GM21717 (cell line): ENCODE results near the gene OBSCN.
"Not testable (repeated sequence)": the region's sequence is repeated elsewhere in the genome, so short reads cannot be mapped to it uniquely, and the experiment has no call there.

Experiments
- ATAC-seq: cut with Tn5 transposase; IDR thresholded peaks from one replicate; pipeline ENCODE4 v1.9.1; 2021; ENCODE audit warnings: mild to moderate bottlenecking, moderate library complexity; ENCODE audit not compliant: unreplicated experiment

Gene OBSCN

DNA sequence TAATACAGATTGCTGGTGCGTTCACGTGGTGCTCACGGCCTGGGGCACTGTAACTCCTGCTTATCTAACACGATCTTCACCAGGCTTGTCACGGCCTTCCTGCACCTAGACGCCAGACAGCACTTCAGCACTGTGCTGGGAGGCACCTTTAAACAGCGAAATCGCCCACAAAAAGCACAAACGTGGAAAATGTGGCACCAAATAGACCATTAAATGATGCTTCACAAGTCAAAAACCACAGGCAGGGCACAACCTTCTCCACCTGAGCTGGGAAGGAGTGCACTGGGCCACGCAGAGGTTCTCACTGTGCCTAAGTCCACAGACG, 22.2 kb upstream of the OBSCN start:
- no peak for ATAC-seq

- ATAC-seq, result not testable (repeated sequence)
These were observed 19.6 kb upstream of the OBSCN start for GRCh38 chr1:228188249-228188648.

DNA sequence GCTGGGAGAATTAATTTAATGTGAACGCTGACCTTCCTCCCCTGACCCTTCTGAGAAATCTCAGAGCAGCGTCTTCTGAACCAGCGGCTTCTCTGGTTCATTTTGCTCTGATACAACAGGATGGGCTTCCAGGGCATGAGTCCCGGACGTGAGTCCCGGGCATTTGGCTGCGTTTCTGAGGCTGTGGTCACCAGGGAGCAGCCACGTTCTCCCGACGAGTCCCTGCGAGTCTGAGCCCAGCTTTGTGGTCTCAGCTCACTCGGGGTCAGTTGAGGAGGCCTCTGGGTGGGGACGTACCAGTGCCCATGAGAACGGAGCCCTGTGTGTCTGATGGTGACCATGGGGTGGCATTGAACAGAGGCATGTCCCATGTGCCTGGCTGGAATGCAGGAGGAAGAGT, 17.7 kb upstream of the OBSCN start:
- ATAC-seq, result no peak

DNA sequence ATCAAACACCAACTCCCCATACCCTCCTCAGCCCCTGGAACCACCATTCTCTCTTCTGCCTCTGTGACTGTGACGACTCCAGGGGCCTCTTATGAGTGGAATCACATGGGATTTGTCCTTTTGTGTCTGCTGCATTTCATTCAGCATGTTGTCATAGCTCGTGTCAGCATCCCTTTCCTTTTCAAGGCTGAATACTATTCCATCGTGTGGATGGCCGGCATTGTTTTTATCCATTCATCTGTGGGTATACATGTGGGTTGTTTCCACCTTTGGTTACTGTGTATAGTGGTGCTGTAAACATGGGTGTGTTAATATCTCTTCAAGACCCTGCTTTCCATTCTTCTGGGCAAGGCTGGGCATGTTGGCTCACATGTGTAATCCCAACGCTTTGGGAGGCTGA, 17.1 kb upstream of the OBSCN start:
- no peak for ATAC-seq

DNA sequence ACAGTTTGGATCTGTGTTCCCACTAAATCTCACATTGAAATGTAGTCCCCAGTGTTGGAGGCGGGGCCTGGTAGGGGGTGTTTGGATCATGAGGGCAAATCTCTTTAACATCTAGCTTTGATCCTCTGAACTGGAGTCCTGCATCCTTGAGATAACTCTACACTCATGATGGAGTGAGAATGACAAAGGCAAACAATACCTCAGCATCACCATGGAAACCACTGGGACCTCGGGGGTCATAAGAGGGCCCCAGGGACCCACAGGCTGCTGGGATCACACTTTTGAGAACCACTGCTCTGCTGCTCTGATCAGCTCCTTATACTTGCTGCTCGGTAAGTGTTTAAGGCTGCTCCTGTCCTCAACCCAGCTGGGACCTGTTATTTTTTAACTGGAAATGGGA, 13.4 kb upstream of the OBSCN start:
- no peak for ATAC-seq

- ATAC-seq, result no peak
These were observed 12.7 kb upstream of the OBSCN start for GRCh38 chr1:228194921-228195812.

DNA sequence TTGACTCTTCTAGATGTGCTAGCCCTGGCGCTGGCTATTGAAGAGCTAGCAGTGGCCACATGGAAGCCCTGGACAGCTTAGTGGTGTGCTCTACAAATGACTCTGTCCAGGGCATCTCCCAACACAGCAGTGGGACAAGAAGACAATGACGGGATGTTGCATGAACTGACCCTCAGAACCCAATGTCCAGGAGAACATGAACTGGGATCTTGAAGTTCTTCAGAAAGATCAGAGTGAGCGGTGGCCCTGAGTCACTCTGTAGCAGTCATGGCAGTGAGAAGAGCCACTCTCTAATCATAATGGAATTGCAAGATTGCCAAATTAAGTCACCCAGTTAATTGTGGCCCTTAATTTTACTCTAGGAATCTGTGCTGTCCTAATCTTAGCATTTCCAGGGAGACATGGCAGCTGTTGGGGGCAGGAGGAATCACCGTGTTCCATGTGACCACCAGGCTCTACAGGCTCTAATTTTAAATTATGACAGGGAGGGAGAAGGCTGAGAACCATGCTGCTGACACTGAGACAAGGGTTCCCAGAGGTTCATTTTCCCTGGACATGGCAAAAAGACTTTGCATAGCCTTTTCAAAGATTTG, 10.2 kb upstream of the OBSCN start:
- no peak for ATAC-seq

DNA sequence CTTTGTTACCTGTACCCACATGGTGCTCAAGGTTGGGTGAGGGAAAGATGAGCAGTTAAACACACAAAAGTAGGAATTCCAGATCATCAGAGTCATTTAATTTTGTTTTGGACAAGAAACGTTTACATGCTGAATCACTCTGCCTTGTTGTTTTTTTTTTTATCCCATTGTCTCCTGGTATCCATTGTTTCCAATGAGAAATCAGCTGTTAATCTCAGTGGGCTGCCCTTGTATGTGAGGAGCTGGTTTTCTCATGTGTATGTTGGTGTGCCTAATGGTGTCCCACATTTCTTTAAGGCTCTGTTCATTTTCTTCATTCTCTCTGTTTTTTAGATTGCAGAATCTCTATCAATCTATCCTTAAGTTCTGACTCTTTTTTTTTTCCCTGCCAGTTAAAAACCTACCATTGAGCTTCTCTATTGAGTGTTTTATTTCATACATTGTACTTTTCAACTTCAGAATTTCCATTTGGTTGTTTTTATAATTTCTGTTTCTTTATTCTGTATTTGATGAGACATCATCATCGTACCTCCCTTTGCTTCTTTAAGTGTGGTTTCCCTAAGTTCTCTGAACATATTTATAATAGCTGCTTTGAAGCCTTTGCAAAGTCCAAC, 8.8 kb upstream of the OBSCN start:
- ATAC-seq, result no peak

DNA sequence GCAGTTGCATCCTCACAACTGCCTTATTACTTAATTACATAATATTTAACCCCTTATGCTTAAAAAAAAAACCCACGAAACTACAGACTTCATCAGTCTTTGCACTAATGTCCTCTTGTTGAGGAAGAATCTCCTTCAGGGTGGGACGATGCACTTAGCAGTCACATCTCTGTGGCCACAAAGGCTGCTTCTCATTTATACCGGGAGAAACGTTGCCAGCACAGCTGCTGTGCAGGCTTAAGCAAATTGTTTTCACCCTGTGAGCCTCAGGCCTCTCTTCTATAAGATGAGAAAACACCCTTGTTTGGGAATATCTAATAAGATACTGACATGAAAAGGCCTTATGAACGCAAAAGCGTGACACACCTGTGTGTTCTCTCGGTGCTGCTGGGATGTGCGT, 2.9 kb upstream of the OBSCN start:
- ATAC-seq, result no peak

DNA sequence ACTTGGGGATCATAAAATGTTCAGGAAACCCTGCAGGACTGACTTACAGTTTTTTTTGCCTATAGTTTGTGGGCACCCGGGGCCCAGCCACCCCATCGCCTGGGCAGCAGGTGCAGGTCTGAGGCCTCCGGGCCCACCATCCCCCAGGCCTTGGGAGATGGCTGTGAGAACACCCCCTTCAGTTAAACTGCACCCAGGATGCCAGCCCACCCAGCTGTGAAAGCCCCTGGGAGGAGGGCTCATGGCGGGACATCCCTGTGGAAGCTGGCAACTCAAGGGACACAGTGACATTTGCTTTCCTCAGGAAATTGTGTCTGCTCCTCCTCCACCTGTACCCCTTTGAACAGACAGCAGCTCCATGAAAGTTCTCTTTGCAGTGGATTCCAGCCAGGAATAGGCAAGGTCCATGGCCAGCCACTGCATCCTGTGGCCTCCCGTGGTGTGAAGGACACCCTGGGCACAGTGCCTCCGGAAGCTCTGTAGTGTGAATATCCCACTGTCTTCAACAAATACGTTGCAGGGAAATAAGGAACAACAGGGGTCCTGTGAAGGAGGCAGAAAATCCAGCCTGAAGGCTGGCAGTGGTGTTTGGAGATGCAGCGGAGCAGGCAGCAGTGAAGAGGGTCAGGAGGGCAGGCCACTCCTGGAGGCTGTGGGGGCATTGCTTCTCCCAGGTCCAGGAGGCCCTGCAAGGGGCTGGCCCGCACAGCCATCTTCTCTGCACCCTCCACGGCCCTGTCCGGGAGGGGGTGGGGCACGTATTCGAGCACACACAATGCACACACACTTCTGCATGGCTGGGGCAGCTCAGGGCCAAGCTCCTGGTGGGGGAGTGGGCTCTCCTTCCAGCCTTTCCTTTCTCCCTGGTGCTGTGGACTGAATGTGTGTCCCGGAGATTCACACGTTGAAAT, 2.1 kb upstream of the OBSCN start:
- no peak for ATAC-seq

- ATAC-seq, result no peak
These were observed 1.1 kb upstream of the OBSCN start for GRCh38 chr1:228206582-228207351.

DNA sequence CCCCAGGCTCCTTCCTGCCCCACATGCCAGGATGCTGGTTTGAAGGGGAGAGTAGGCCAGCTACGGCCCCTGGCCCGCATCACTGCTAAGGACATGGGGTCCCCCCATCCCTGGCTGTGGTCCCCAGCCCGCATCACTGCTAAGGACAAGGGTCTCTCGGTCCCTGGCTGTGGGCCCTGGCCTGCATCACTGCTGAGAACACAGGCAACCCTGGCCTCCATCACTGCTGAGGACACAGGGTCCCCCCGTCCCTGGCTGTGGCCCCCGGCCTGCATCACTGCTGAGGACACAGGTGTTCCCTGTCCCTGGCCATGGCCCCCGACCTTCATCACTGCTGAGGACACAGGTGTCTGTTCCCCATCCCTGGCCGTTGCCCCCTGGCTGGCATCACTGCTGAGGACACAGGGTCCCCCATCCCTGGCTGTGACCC, 448 bp upstream of the OBSCN start:
- no peak for ATAC-seq

DNA sequence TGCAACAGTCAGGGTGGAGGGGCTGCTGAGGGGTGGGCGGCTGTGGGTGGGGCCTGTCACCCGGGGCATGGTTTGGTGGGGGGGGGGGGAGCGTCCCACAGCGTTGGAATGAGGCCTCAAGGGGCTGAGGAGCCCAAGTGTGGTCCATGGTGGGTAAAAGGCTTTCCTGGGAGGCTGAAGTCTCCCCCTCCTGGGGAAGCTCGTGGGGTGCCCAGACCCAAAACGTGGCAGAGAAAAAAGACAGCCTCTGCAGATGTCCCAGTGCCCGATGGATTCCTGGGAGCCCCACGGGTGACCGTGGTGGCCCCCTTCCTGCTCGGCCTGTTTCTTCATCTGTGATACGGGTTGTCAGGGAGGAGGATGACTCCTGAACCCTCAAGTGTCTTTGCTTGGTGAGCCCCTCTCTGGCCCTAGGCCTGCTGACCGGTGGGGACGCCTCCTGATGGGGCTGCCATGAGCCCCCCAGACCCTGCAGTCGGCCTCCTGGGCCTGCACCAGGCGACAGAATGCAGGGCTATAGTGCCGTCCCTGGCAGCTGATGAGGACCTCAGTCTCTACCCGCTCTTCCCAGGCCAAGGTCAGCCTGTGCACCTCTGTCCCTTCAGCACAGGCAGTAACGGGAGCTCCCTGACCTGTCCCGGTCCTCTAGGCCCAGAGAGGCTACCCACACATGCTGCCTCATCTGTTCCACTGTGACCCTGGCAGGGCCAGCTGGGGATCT, 1.1 kb downstream of the OBSCN start:
- ATAC-seq, result no peak

DNA sequence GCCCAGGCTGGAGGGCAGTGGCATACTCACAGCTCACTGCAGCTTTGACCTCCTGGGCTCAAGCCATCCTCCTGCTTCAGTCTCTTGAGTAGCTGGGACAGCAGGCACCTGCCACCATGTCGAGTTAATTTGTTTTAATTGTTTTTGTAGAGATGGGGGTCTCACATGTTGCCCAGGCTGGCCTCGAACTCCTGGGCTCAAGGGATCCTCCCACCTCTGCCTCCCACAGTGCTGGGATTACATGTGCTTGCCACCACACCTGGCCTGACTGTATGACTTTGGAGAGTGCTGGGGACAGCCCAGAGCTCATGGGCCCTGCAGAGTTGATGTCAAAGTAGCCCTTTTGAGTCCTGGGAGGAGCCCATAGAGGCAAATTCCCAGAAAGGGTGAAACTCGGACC, 1.8 kb downstream of the OBSCN start:
- ATAC-seq, result no peak

GRCh38 chr1:228210076-228210651, 2.3 kb downstream of the OBSCN start:
- ATAC-seq, result no peak

DNA sequence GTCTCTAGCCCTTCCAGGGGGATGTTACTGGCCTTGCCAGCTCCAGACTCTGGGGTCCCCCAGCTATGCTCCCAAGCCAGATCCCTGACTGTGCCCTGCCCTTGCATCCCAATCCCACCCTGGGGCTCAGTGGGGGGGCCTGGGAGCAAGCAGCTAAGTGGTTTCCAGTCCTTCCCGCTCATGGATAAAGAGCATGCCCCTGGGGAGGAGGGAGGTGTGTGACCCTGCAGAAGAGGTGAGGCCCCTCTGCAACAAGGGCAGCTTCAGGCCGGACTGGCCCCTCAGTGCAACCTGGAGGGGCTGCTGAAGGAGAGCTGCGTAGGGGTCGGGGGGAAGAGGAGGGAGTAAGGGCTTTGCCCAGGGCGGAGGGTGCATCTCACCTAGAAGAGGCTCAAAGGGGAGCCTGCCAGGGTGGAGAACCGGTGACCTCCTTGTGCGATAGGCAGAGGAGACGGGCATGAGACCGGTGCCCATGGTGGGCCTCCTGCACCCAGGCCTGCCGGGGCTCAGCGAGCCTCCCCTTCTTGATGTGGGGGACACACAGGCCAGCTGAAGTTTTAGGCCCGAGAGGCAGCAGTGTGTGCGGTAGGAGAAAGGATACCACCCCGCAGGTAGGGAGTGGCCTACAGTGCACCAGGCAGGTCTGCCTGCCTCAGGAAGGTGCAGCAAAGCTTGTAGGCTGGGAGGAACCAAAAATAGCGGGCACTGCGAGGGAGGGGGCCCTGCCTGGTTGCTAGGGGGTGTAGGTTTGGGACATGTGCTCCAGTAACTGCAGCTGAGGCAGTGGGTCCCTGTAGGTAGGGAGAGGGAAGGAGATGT, 3.1 kb downstream of the OBSCN start:
- no peak for ATAC-seq

DNA sequence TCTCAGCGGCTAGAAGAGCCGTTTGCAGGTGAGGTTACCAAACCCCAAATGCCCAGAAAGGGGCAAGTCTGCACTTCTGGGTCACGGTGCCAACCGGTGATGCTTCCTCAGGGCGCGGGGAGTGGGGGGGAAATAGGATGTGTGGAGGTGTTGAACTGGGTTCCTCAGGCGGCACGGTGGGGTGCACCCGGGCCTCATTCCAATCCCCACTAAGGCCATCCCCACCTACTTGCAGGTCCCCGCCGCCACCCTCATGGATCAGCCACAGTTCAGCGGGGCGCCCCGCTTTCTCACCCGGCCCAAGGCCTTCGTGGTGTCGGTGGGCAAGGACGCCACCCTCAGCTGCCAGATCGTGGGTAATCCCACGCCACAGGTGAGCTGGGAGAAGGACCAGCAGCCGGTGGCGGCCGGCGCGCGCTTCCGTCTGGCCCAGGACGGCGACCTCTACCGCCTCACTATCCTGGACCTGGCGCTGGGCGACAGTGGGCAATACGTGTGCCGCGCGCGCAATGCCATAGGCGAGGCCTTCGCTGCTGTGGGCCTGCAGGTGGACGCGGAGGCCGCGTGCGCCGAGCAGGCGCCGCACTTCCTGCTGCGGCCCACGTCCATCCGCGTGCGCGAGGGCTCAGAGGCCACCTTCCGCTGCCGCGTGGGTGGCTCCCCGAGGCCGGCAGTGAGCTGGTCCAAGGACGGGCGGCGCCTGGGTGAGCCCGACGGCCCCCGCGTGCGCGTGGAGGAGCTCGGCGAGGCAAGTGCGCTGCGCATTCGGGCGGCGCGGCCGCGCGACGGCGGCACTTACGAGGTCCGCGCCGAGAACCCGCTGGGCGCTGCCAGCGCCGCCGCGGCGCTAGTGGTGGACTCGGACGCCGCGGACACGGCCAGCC, 3.9 kb downstream of the OBSCN start:
- no peak for ATAC-seq
